Left colon (tissue), 2 donors: ENCODE data around the gene DLGAP1. TPM values are rescaled to one million over a fixed set of nuclear protein-coding genes. Genes with fewer than 3 reads are reported as not detected.

Experiments
- ATAC-seq: fragments of 200-7000 bp; cut with Tn5 transposase; one replicate; pipeline ENCODE4 v1.9.1; 2020; ENCODE audit warnings: mild to moderate bottlenecking, moderate library complexity
- DNase-seq, 2 donors: peaks; one replicate each; pipeline ENCODE4 v3.0.0-alpha.2; 2020
- intact Hi-C, 2 donors: fragments of 100-400 bp; cut with DNase I in 1 of 2; cut with micrococcal nuclease in 1 of 2; formaldehyde crosslinking; loops; one replicate each; pipeline versions ENCODE4 v1.11.2 to v1.14.0; 2022; cut with DNase I, micrococcal nuclease
- total RNA-seq, 2 donors: library from RNA; stranded (reverse); fragmentation: NEBNext Ultra II Directional; extraction: Animal tissue kit (Norgen Biotek cat#: 25700); gene quantifications; one replicate each; pipeline ENCODE4 v1.2.1, GENCODE V29; 2021
- donor health status: DM: no; HTN: no; CAD: no.
- donor health status: DM: yes; HTN: yes; CAD: no.

The DLGAP1 gene
- total RNA-seq, 2 donors from 2014 or later = 0.95 to 2.2 TPM

GRCh38 chr18:3932276-3932675 lies 522.8 kb downstream of the DLGAP1 start:
- ATAC-seq = no peak
- intact Hi-C loops = no loop called here
- DNase-seq = no peak

GRCh38 chr18:3931542-3932112 lies 523.5 kb downstream of the DLGAP1 start:
- DNase-seq (no peak), ATAC-seq (no peak)
- intact Hi-C loops = no loop called here

GRCh38 chr18:3931013-3931315 lies 524.1 kb downstream of the DLGAP1 start:
- intact Hi-C loops = no loop called here
- no peak for ATAC-seq
- no peak for DNase-seq

GRCh38 chr18:3930126-3931012 lies 524.7 kb downstream of the DLGAP1 start:
- no peak for ATAC-seq
- intact Hi-C loops = no loop called here
- DNase-seq = no peak

- DNase-seq = no peak
- intact Hi-C loops = no loop called here
- ATAC-seq = no peak
These were observed 530.7 kb downstream of the DLGAP1 start for GRCh38 chr18:3924455-3924854.

- DNase-seq = no peak
- no peak for ATAC-seq
- intact Hi-C loops = no loop called here
These were observed 531.4 kb downstream of the DLGAP1 start for GRCh38 chr18:3923750-3924149.

GRCh38 chr18:3921826-3922225 lies 533.3 kb downstream of the DLGAP1 start:
- DNase-seq = no peak
- no peak for ATAC-seq
- intact Hi-C loops = no loop called here

- DNase-seq (no peak), ATAC-seq (no peak)
- intact Hi-C loops = no loop called here
These were observed 534.3 kb downstream of the DLGAP1 start for GRCh38 chr18:3920832-3921231.

- DNase-seq (no peak), ATAC-seq (no peak)
- intact Hi-C loops = no loop called here
These were observed 535.6 kb downstream of the DLGAP1 start for GRCh38 chr18:3919396-3920061.

GRCh38 chr18:3916082-3916481 lies 539.0 kb downstream of the DLGAP1 start:
- intact Hi-C loops = no loop called here
- ATAC-seq (no peak), DNase-seq (no peak)

GRCh38 chr18:3914833-3915610 lies 540.1 kb downstream of the DLGAP1 start:
- ATAC-seq = no peak
- intact Hi-C loops = no loop called here
- no peak for DNase-seq

- no peak for ATAC-seq
- intact Hi-C loops = no loop called here
- no peak for DNase-seq
These were observed 541.0 kb downstream of the DLGAP1 start for GRCh38 chr18:3914109-3914508.

GRCh38 chr18:3912705-3913104 lies 542.4 kb downstream of the DLGAP1 start:
- ATAC-seq = no peak
- DNase-seq = no peak
- intact Hi-C loops = no loop called here

- no peak for ATAC-seq
- intact Hi-C loops = no loop called here
- DNase-seq = no peak
These were observed 543.7 kb downstream of the DLGAP1 start for GRCh38 chr18:3911413-3911812.

- no peak for ATAC-seq
- DNase-seq = no peak
- intact Hi-C loops = no loop called here
These were observed 544.6 kb downstream of the DLGAP1 start for GRCh38 chr18:3910512-3910911.

GRCh38 chr18:3907955-3908354 lies 547.2 kb downstream of the DLGAP1 start:
- ATAC-seq (no peak), DNase-seq (no peak)
- intact Hi-C loops = no loop called here

GRCh38 chr18:3906116-3906750 lies 548.9 kb downstream of the DLGAP1 start:
- intact Hi-C loops = no loop called here
- DNase-seq = no peak
- ATAC-seq = no peak

- DNase-seq (no peak), ATAC-seq (no peak)
- intact Hi-C loops = no loop called here
These were observed 551.8 kb downstream of the DLGAP1 start for GRCh38 chr18:3903337-3903736.

- intact Hi-C loops = no loop called here
- no peak for DNase-seq
- no peak for ATAC-seq
These were observed 552.4 kb downstream of the DLGAP1 start for GRCh38 chr18:3902676-3903075.
